GM18519 (cell line): ENCODE data around the gene MICALL2.
A peak's percentile ranks its signal among the peaks of the same experiment; 100 is the strongest.

Experiments used
- ATAC-seq: cut with Tn5 transposase; IDR thresholded peaks from one replicate; pipeline ENCODE4 v1.9.1; 2021; ENCODE audit warnings: mild to moderate bottlenecking, moderate library complexity; ENCODE audit not compliant: unreplicated experiment, low FRiP score

MICALL2 gene

DNA sequence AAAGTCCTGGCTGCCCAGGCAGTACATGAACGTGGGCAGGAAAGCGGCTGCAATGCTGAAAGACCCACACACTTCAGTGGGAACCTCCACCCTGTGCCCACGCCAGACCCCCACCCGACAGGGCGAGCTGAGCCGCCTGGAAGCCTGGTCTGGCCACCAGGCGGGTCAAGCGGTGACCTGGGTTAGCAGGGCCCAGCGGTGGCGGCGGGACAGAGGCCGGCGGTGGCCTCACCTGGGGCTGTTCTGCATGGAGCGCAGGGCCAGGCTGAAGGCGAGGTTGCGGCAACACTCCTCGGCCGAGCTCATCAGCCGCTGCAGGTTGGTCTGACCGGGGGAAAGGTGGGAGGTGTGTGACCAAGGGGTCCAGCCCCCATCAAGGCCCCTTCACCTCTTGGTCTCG is 11.6 kb upstream of the MICALL2 start:
- no peak for ATAC-seq

GRCh38 chr7:1468643-1469298 is 9.5 kb upstream of the MICALL2 start:
- ATAC-seq: no peak

DNA sequence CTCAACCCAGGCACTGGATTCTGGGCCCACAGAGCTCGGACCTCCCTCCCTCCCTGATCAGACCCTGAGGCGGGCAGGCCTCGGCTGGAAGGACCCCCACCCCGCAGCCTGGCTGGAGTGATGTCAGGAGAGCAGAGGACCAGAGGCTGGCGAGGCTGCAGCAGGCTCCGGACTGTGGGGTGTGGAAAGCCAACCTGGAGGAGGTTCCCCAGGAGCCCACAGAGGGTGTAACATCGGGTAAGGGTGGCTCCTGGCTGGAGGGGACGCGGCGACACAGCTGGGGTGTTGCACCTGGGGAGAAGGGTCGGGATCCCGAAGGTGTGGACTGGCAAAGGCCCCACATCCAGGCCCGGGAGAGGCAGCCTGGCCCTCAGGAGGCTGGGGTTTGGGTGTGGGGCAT is 8.9 kb upstream of the MICALL2 start:
- no peak for ATAC-seq

DNA sequence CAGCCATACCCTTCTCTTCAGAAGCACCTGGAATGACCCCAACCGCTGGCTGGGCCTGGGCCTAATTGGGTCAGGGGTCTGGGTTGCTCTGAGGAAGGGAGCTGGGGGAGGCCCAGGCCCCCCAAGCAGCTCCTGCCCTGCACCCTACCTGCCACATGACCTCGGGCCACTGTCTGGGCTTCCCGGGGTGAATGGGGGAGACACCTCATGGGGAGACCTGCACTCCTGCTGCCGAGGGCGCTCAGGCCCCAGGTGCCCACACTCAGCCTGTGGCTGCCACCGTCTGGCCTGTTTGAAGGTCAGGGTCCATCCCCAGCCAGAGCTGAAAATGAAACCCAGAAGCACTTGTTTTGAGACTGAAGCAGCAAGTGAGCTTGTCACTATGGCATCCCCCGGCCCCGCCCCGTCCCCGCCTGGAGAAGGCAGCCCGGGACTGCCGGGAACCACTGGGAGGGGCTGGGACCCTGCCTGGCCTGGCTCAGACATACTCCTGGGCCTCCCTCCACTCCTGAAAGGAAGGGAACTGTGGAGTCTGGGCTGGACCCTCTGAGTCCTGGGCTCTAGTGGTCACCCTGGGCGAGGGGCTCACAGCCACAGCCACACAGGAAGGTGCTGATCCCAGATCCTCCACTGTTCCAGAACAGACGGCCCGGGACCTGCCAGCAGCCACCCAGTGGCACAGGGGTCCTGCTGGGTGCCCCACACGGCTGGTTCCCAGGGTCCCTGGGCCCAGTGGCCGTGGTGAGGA is 7.4 kb upstream of the MICALL2 start:
- ATAC-seq: no peak

GRCh38 chr7:1464694-1465093 is 5.4 kb upstream of the MICALL2 start:
- no peak for ATAC-seq

- no peak for ATAC-seq
Observed at GRCh38 chr7:1463676-1464223, 4.5 kb upstream of the MICALL2 start.

GRCh38 chr7:1461646-1462375 is 2.5 kb upstream of the MICALL2 start:
- ATAC-seq: no peak

- ATAC-seq: no peak
Observed at GRCh38 chr7:1460821-1461645, 1.8 kb upstream of the MICALL2 start.

GRCh38 chr7:1459920-1460820 is 900 bp upstream of the MICALL2 start:
- ATAC-seq: no peak

- peak; percentile 84 for ATAC-seq
Observed at GRCh38 chr7:1459512-1459892, 232 bp upstream of the MICALL2 start.

DNA sequence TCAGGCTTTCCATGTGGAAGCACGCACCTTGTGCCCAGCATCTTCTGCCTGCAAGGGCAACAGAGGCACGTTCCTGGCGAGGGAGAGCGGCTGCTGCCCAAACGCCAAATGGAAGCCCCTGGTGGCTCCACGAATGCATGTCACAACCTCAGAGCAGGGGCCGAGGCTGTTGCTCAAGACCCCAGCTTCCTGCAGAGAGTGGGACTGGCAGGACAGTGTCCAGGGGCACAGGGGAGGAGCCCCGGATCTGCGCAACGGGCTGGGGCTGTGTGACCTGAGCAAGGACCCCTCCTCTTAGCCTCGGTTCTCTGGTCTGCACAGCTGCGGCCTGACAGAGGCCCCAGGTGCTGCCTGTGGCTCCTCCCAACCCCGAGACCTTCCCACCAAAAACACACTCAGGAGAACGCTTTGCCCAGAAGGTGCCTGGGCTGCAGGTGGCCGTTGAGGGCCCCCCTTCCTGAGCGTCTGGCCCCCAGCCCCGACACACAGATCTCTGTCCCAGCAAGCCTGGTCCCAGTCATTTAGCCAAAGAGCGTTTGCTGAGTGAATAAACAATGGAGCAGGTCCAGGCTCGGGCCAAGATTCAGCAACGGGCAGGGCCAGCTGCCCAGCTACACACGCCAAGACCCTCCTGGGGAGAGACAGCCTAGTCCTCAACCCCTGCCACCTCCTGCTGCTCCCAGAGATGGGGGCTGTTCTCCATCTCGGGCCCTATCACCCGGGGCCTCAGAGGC is 1.2 kb downstream of the MICALL2 start:
- no peak for ATAC-seq

GRCh38 chr7:1457059-1457948 is 2.0 kb downstream of the MICALL2 start:
- no peak for ATAC-seq

GRCh38 chr7:1455955-1456354 is 3.3 kb downstream of the MICALL2 start:
- ATAC-seq: no peak

- no peak for ATAC-seq
Observed at GRCh38 chr7:1455241-1455939, 3.9 kb downstream of the MICALL2 start.

GRCh38 chr7:1454542-1454941 is 4.7 kb downstream of the MICALL2 start:
- no peak for ATAC-seq

DNA sequence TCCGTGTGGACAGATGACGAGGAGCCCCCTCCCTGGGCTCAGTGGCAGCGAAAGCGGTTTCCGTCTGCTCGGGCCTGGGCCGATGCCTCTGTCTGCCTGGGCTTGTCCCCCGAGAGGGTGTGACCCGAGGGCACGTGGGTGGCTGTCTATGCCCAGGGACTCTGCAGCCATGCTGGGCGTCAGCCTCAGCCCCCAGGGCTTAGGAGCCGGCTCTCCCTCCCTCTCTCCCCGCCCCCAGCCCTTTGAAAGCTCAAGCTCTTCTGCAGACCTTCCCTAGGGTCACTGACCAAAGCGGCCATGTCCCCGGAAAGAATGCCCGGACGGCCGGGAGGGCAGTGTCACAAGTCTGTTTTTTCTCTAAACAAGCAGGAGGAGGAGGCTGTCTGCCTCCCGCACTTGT is 7.1 kb downstream of the MICALL2 start:
- no peak for ATAC-seq

DNA sequence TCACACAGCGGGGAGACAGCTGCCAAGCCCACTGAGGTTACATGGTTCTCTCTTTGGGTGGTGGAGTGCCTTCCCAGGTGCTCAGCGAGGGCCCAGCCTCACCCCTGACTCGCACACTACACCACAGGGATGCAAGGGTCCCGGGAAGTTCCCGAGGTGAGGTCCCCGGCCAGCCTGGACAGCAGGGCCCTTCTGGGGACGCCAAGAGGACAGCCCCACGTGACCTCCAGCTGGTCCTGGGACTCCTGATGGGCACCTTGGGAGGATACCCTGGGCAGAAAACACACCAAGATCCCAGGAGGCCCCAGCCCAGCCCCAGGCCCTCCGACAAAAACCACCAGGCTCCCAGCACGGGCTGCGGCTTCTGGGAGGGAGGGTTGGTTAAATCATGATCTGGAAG is 8.3 kb downstream of the MICALL2 start:
- no peak for ATAC-seq
